Natural killer cell (primary cell): Measurements from ENCODE around the gene PPP1R13L. TPM values are rescaled to one million over a fixed set of nuclear protein-coding genes. Genes with fewer than 3 reads are reported as not detected.

Experiments used
- ATAC-seq, 3 donors: fragments of 150-1000 bp in 2 of 3; fragments of 200-7000 bp in 1 of 3; cut with Tn5 transposase; 1 replicate in 1 of 3; 2 replicates in 2 of 3; pipeline ENCODE4 v1.10.0; 2021; ENCODE audit warnings: mild to moderate bottlenecking in 2 of 3, moderate library complexity in 2 of 3
- DNase-seq, 2 donors: peaks; one replicate each; pipeline versions ENCODE4 v3.0.0 to v3.0.0-alpha.2; 2013 to 2021; ENCODE audit warnings: mixed read lengths in 1 of 2
- H3K27ac ChIP-seq: one replicate; pipeline ENCODE4 v1.5.1; 2013; ENCODE audit warnings: mild to moderate bottlenecking, low read length
- H3K27me3 ChIP-seq: one replicate; pipeline ENCODE4 v1.6.1; 2013; ENCODE audit warnings: low read length; ENCODE audit not compliant: control insufficient read depth, insufficient read depth
- H3K36me3 ChIP-seq: one replicate; pipeline ENCODE4 v1.6.1; 2013; ENCODE audit warnings: low read length; ENCODE audit not compliant: control insufficient read depth, insufficient read depth
- H3K4me1 ChIP-seq: one replicate; pipeline ENCODE4 v1.6.1; 2013; ENCODE audit warnings: low read length; ENCODE audit not compliant: control insufficient read depth, insufficient read depth
- H3K4me3 ChIP-seq: one replicate; pipeline ENCODE4 v1.5.1; 2013; ENCODE audit warnings: low read length
- H3K9me3 ChIP-seq: one replicate; pipeline ENCODE4 v1.6.1; 2013; ENCODE audit warnings: low read length; ENCODE audit not compliant: control insufficient read depth, insufficient read depth
- H3K27ac Mint-ChIP-seq, 2 donors: one replicate each; pipeline ENCODE4 v1.8.0; 2022; ENCODE audit warnings: mild to moderate bottlenecking in 2 of 2, mixed read lengths in 2 of 2, moderate library complexity in 1 of 2
- H3K27me3 Mint-ChIP-seq, 2 donors: one replicate each; pipeline ENCODE4 v1.8.0; 2022; ENCODE audit warnings: low read depth in 2 of 2, mixed read lengths in 2 of 2
- H3K36me3 Mint-ChIP-seq: one replicate; pipeline ENCODE4 v1.8.0; 2022; ENCODE audit warnings: mixed read lengths
- H3K4me1 Mint-ChIP-seq, 2 donors: one replicate each; pipeline ENCODE4 v1.8.0; 2022; ENCODE audit warnings: mixed read lengths in 2 of 2
- H3K4me3 Mint-ChIP-seq: one replicate; pipeline ENCODE4 v1.8.0; 2022; ENCODE audit warnings: mild to moderate bottlenecking, moderate library complexity, mixed read lengths
- H3K9me3 Mint-ChIP-seq, 2 donors: one replicate each; pipeline ENCODE4 v1.8.0; 2022; ENCODE audit warnings: mixed read lengths in 2 of 2
- CTCF ChIP-seq: fragments of 200-600 bp; IDR thresholded peaks from one replicate; pipeline ENCODE4 v1.8.0; 2022; ENCODE audit warnings: antibody characterized with exemption
- WGBS: methylation state at CpG from one replicate; pipeline ENCODE4 v1.1.7; 2013; ENCODE audit warnings: missing lambda C conversion rate; ENCODE audit not compliant: insufficient coverage; 5-methylcytosine and 5-hydroxymethylcytosine counted together
- intact Hi-C: fragments of 100-400 bp; cut with micrococcal nuclease; formaldehyde crosslinking; loops from one replicate; pipeline ENCODE4 v1.14.2; 2022
- total RNA-seq, 4 donors: library from RNA; stranded (reverse); fragments of 120-200 nt in 1 of 4; gene quantifications; one replicate each; pipeline versions ENCODE4 v1.2.3 to v1.2.4, GENCODE V29; 2013 to 2022

The PPP1R13L gene
- total RNA-seq, 3 donors from 2014 or later (not counting 1 experiment from before 2014, with no cell fraction given) = 5.6 to 7.4 (median 5.9) TPM

- no peaks in the 10 kb centered on the region for H3K9me3 Mint-ChIP-seq
- H3K4me1 ChIP-seq = peaks cover 41% of the 10 kb centered on the region
- no peaks in the 10 kb centered on the region for H3K27me3 Mint-ChIP-seq
These were observed 18.2 kb upstream of the PPP1R13L start for GRCh38 chr19:45423033-45423588.

GRCh38 chr19:45421947-45422498 lies 17.2 kb upstream of the PPP1R13L start:
- peak overlapping the region in 1 of 2 donors; percentile 17 for H3K27ac Mint-ChIP-seq
- H3K27me3 Mint-ChIP-seq = no peaks in the 10 kb centered on the region
- ATAC-seq = no peak
- no peaks in the 10 kb centered on the region for H3K9me3 ChIP-seq
- peaks cover 4% of the 10 kb centered on the region for H3K36me3 ChIP-seq
- TF ChIP-seq CTCF = no peak
- H3K4me1 ChIP-seq = peaks cover 33% of the 10 kb centered on the region
- 75% methylated on average over 6 of the region's 6 CpGs for WGBS
- H3K4me3 Mint-ChIP-seq = no peak overlapping the region
- peaks cover 27 to 37% of the 10 kb centered on the region in 2 donors for H3K4me1 Mint-ChIP-seq
- DNase-seq = no peak
- no peaks in the 10 kb centered on the region for H3K27me3 ChIP-seq
- H3K9me3 Mint-ChIP-seq = no peaks in the 10 kb centered on the region
- H3K36me3 Mint-ChIP-seq = no peaks in the 10 kb centered on the region
- no peak overlapping the region for H3K27ac ChIP-seq
- no peak overlapping the region for H3K4me3 ChIP-seq
- intact Hi-C loops = loop anchor here (5.0 to 10.0 kb wide), 2 partner anchors 143 to 270 kb away; partner anchors contain the start of genes QPCTL and SNRPD2

More at GRCh38 chr19:45423033-45423588, 18.2 kb upstream of the PPP1R13L start:
- TF ChIP-seq CTCF = no peak
- Mint-ChIP-seq H3K36me3 (no peaks in the 10 kb centered on the region), H3K4me1 (peaks cover 27 to 44% of the 10 kb centered on the region in 2 donors), H3K4me3 (peak overlapping the region; percentile 96), H3K27ac (peak overlapping the region; percentile 92 to 96)
- no peaks in the 10 kb centered on the region for H3K9me3 ChIP-seq
- H3K36me3 ChIP-seq = no peaks in the 10 kb centered on the region
- peak in 1 of 2 donors; percentile 88 for DNase-seq
- H3K27me3 ChIP-seq = no peaks in the 10 kb centered on the region
- ATAC-seq = no peak
- peak overlapping the region; percentile 84 for H3K27ac ChIP-seq
- intact Hi-C loops = loop anchor here (5.0 to 10.0 kb wide), 2 partner anchors 142 to 269 kb away; partner anchors contain the start of genes QPCTL and SNRPD2
- WGBS = 22% methylated on average over 20 of the region's 20 CpGs
- peak overlapping the region; percentile 78 for H3K4me3 ChIP-seq

- H3K9me3 Mint-ChIP-seq = no peaks in the 10 kb centered on the region
- intact Hi-C loops = loop anchor here (5.0 to 10.0 kb wide), 2 partner anchors 144 to 271 kb away; partner anchors contain the start of genes QPCTL and SNRPD2
- H3K4me1 ChIP-seq = peaks cover 33% of the 10 kb centered on the region
- H3K4me3 ChIP-seq = no peak overlapping the region
- ATAC-seq (no peak), DNase-seq (no peak)
- no peak overlapping the region for H3K4me3 Mint-ChIP-seq
- 97% methylated on average over 5 of the region's 6 CpGs for WGBS
- no peaks in the 10 kb centered on the region for H3K9me3 ChIP-seq
- H3K4me1 Mint-ChIP-seq = peaks cover 27 to 37% of the 10 kb centered on the region in 2 donors
- no peak overlapping the region for H3K27ac Mint-ChIP-seq
- H3K36me3 ChIP-seq = peaks cover 8% of the 10 kb centered on the region
- no peak overlapping the region for H3K27ac ChIP-seq
- no peak for TF ChIP-seq CTCF
- H3K36me3 Mint-ChIP-seq = no peaks in the 10 kb centered on the region
- H3K27me3 Mint-ChIP-seq = no peaks in the 10 kb centered on the region
- no peaks in the 10 kb centered on the region for H3K27me3 ChIP-seq
These were observed 16.0 kb upstream of the PPP1R13L start for GRCh38 chr19:45420871-45421270.
